Hematopoietic multipotent progenitor cell treated with erythropoietin and hydrocortisone succinate and interleukin-3 and kit ligand, for 15 days (in vitro differentiated cells): ENCODE results near the gene RAB31.
"Not testable (repeated sequence)": the region's sequence is repeated elsewhere in the genome, so short reads cannot be mapped to it uniquely, and the experiment has no call there.

Experiments
- DNase-seq: peaks from one replicate; pipeline ENCODE4 v3.0.0-alpha.2; 2015; ENCODE audit warnings: low spot score

RAB31 gene

DNA sequence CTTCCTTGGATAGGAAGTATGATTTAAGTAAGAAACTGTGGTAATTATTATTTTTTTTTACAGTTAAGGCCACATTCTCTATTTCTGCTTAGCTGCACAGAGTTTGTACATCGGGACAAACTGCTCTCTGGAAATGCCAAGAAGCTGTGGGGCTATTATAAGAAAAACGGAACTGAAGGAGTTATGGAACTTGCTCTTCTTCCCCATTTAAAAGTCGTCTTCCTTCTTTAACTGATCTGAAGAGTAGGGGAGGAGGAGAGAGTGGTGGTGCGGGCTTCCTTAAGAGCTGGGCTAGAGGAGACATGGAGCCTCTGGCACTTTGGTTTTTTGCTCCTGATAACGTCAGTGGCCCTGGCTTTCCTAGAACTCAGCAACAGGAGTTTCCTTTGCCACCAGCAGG lies 54.4 kb downstream of the RAB31 start:
- DNase-seq, result no peak

DNA sequence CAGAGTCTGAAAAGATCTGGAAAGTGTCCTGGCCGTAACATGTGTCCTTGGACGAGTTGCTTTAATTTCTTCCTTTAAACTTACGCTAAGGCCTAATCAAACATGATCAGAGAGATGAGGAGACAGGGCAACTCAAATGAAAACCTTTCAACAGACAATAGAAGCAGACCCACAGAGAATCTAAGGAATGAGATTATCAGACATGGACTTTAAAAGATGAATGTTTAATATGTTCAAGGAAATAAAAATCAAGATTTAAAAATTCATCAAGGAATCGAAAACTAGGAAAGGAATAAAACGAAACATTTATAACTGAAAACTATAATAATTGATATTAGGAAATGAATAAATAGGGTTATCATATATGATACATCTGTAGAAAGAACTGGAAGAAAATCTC lies 55.1 kb downstream of the RAB31 start:
- no peak for DNase-seq

- no peak for DNase-seq
Measured at GRCh38 chr18:9764011-9764481, 55.9 kb downstream of the RAB31 start.

GRCh38 chr18:9765501-9765900 lies 57.4 kb downstream of the RAB31 start:
- DNase-seq, result no peak

DNA sequence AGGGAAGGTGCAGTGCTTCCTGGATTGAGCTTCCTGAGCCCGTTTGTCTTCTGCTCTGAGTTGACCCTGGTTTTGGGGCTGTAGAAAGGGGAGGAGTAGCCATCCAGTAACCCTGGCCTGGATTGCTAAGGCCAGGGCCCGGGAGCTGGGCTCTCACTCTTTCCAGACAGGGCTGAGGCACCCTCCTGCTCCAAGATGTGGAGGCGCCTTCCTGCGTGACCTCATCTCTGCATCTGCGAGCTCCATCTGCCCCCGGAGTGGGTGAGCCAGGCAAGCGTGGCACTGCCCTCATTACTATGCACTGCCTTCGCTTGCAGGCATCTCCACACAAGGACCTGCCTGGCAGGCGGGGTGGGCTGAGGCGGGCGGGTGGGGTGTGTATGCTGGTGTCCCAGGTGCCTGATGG lies 58.0 kb downstream of the RAB31 start:
- no peak for DNase-seq

GRCh38 chr18:9766740-9767139 lies 58.6 kb downstream of the RAB31 start:
- DNase-seq, result no peak

DNA sequence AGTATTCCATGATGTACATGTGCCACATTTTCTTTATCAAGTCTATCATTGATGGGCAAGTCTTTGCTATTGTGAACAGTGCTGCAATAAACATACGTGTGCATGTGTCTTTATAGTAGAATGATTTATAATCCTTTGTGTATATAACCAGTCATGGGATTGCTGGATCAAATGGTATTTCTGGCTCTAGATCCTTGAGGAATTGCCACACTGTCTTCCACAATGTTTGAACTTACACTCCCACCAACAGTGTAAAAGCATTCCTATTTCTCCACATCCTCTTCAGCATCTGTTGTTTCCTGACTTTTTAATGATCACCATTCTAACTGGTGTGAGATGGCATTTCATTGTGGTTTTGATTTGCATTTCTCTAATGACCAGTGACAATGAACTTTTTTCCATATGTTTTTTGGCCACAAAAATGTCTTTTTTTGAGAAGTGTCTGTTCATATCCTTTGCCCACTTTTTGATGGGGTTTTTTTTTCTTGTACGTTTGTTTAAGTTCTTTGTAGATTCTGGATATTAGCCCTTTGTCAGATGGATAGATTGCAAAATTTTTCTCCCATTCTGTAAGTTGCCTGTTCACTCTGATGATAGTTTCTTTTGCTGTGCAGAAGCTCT lies 60.1 kb downstream of the RAB31 start:
- not testable (repeated sequence) for DNase-seq

DNA sequence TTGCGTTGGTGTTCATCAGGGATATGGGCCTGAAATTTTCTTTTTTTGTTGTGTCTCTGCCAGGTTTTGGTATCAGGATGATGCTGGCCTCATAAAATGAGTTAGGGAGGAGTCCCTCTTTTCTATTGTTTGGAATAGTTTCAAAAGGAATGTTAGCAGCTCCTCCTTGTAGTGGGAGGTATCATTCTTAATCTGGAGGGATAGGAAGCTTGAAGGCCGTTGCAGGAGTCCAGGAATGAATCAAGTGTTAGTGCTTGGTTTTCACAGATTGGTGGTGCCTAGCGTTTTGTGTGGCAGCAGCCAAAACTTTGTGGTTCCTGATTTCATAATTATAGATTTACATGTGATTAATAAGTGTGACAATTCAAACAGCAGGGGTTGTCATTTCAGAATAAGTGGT lies 62.0 kb downstream of the RAB31 start:
- DNase-seq, result not testable (repeated sequence)

- peak; percentile 81 for DNase-seq
Measured at GRCh38 chr18:9771261-9771976, 63.3 kb downstream of the RAB31 start.

DNA sequence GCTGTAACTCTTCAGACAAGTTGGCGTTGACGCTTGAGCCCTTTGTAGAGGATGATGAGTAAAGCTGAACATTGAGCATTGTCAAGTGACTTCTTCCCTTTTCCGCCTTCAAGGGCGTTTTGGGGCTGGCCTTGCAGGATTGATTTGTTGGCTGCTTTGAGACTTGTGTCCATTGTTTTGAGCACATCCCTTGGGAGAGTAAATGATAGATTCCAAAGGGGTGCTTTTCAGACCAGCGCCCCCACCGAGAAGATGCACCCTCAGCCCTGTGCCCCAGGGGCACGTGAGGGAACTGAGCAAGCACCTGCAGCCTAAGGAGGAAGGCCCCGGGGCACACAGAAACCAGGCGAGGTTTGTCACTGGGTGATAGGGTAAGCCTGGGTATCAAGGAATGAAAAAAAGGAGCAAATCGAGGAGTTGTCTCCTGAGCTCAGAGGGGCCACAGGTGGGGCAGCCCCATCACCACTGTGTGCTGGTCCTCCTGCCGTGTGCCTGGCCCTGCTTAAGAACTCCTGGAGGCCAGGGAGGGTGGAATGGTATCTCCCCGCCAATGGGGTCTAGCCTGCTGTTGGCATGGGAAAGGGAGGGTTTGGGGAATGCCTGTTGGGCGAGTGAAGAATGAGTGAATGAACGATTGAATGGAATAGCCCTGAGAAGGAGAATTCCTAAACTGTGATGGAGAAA lies 64.0 kb downstream of the RAB31 start:
- DNase-seq, result no peak

GRCh38 chr18:9772847-9773677 lies 65.0 kb downstream of the RAB31 start:
- DNase-seq, result no peak

DNA sequence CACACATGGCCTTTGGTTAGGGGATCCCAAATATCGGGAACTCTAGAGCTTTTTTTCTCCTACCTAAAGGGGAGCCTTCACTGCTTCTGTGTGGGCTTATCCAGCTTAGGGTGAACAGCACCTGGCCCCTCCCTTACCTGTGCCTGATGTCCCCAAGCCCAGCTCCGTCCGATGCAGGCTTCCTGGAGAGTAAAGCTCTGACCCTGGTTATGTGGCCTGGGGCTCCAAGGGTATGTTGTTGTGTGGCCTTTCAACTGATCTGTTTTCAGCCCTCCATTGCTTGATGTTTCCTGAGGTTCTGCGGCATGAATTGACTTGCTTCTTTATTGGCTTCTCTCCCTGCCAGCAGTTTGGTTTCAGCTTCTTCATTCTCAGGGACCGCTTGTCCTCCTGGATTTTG lies 66.0 kb downstream of the RAB31 start:
- DNase-seq, result no peak

DNA sequence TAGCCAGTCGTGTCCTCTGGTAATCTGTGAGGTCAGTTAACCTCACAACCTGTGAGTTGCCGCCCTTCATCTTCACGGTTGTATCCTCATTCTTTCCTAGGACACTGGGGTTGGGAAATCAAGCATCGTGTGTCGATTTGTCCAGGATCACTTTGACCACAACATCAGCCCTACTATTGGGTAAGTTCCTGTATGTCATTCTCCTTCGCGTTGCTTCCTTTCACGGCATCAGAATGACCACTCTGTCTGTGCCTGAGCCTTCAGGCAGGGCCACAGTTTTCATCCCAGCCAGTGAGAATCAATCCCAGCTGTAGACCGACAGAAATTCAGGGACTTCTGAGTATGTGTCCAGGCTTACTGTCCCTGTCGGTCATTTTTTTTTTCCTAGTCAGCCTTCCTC lies 67.1 kb downstream of the RAB31 start:
- no peak for DNase-seq

- DNase-seq, result no peak
Measured at GRCh38 chr18:9779630-9780029, 71.5 kb downstream of the RAB31 start.

GRCh38 chr18:9782073-9782857 lies 74.2 kb downstream of the RAB31 start:
- DNase-seq, result no peak

- no peak for DNase-seq
Measured at GRCh38 chr18:9786631-9787030, 78.5 kb downstream of the RAB31 start.

DNA sequence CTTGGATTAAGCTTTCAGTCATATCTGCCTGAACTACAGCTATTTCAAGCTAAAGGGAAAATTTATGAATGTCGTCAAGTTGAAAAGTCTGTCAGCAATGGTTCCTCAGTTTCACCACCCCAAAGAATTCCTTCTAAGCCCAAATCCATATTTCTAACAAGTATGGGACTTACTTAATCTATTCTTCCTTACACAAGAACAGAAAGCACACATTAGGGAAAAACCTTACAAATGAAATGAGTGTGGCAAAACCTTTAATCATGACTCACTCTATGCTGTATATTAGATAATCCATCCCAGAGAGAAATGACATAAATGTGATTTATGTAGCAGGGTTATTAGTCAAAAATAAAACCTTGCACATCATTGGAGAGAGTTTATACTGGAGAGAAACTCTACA lies 78.9 kb downstream of the RAB31 start:
- DNase-seq, result no peak

GRCh38 chr18:9787712-9788111 lies 79.6 kb downstream of the RAB31 start:
- DNase-seq, result no peak

DNA sequence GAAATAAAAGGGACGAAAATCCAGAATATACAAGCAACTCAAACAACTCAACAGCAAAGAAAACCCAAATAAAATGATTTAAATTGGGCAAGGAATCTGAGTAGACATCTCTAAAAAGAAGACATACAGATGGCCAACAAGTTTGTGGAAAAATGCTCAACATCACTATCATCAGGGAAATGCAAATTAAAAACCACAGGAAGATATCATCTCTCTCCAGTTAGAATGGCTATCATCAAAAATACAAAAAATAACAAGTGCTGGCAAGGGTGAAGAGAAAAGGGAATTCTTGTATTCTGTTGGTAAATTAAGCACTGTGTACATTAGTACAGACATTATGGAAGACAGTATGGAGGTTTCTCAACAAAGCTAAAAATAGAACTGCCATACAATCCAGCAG lies 80.0 kb downstream of the RAB31 start:
- no peak for DNase-seq

DNA sequence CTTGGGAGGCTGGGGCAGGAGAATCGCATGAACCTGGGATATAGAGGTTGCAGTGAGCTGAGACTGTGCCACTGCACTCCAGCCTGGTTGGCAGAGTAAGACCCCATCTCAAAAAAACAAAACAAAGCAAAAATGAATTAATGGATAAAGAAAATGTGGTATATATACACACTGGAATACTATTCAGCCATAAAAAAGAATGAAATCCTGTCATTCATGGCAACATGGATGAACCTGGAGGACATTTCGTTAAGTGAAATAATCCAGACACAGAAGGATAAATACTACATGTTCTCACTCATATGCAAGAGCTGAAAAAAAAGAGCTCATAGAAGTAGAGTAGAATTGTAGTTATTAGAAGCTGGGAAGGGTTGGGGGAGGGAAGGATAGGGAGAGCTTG lies 80.8 kb downstream of the RAB31 start:
- no peak for DNase-seq

GRCh38 chr18:9790261-9790660 lies 82.2 kb downstream of the RAB31 start:
- no peak for DNase-seq

GRCh38 chr18:9791991-9792390 lies 83.9 kb downstream of the RAB31 start:
- no peak for DNase-seq
